ENCODE results near the gene LRRC47.
A peak's percentile ranks its signal among the peaks of the same experiment; 100 is the strongest.

DNA sequence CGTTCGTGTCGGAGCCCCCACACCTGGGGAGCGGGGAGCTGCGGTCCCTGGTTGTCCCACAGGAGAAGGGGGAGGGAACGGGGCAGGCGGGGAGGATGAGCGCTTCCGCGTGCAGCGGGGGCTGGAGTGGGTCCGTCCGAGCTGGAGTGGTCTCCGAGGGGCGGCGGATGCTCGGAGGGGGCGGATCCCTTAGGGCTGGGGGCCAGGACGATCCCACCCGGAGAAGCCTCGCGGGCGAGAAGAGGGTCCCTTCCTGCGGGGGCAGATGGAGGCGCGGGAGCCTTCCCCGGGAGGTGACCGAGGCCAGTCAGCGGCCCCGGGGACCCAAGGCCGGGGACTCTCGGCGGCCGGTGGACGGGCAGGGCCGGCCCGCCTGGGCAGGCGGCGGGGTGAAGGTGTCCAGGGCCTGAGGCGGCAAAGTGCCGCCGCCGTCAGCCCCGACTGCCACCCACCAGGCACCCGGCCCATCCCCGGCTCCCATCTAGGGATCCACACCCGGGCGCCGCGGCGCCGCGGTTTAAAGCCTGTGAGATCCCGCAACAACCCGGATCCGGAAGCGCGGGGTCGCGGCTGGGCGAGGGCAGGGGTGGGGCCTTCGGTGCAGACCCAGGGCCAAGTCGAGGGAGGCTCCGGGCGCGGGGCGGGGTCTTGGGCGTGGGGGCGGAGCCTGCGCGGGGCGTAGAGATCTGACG, 49.3 kb downstream of the LRRC47 start:
- TF ChIP-seq POLR2A (IDR thresholded peaks at IDR 0.05): peak; percentile 75 to 83
- TF ChIP-seq, protein P1, sequence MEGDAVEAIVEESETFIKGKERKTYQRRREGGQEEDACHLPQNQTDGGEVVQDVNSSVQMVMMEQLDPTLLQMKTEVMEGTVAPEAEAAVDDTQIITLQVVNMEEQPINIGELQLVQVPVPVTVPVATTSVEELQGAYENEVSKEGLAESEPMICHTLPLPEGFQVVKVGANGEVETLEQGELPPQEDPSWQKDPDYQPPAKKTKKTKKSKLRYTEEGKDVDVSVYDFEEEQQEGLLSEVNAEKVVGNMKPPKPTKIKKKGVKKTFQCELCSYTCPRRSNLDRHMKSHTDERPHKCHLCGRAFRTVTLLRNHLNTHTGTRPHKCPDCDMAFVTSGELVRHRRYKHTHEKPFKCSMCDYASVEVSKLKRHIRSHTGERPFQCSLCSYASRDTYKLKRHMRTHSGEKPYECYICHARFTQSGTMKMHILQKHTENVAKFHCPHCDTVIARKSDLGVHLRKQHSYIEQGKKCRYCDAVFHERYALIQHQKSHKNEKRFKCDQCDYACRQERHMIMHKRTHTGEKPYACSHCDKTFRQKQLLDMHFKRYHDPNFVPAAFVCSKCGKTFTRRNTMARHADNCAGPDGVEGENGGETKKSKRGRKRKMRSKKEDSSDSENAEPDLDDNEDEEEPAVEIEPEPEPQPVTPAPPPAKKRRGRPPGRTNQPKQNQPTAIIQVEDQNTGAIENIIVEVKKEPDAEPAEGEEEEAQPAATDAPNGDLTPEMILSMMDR (IDR thresholded peaks at IDR 0.05 in 4 of 5, conservative IDR thresholded peaks at IDR 0.05 in 1 of 5): no peak

Measured in gastrocnemius medialis (tissue), 4 donors.